Measurements from ENCODE around the gene GOT2. TPM values are rescaled to one million over a fixed set of nuclear protein-coding genes. Genes with fewer than 3 reads are reported as not detected.

Gene GOT2
- total and polyA plus RNA-seq, 2 of the 8 experiments (the other 6 are each of a cell fraction or from before 2014, with no cell fraction given), result 62.9 to 223 TPM

GRCh38 chr16:58717994-58718393, 16.1 kb downstream of the GOT2 start:
- Histone ChIP-seq H3K14ac (ENCODE audit: insufficient read length) (no peak overlapping the region), H3K79me2 (ENCODE audit: control insufficient read depth in 1 of 2, insufficient read depth in 2 of 2, low read length in 2 of 2) (no peaks in the 10 kb centered on the region), H2AFZ (ENCODE audit: low read length) (no peak overlapping the region), H2AK5ac (ENCODE audit: low read depth, low read length) (no peak overlapping the region), H2BK5ac (ENCODE audit: low read depth, low read length) (no peak overlapping the region), H3K23ac (ENCODE audit: insufficient read length) (no peak overlapping the region), H3K9ac (replicated peaks in 1 of 4; ENCODE audit: extremely low read depth in 1 of 4, low read depth in 3 of 4, low read length in 3 of 4) (no peak overlapping the region), H3K4me3 (ENCODE audit: extremely low read depth in 1 of 4, insufficient read depth in 2 of 4, low read depth in 3 of 4, low read length in 4 of 4) (no peak overlapping the region), H3K56ac (replicated peaks; ENCODE audit: insufficient read length, low read depth, low read length) (no peak overlapping the region), H3K4ac (replicated peaks; ENCODE audit: insufficient read length, low read depth, low read length) (no peak overlapping the region), H3K23me2 (ENCODE audit: low read depth, low read length) (no peaks in the 10 kb centered on the region), H3K36me3 (ENCODE audit: control insufficient read depth in 2 of 4, insufficient read depth in 4 of 4, low read length in 3 of 4) (peaks cover 26 to 82% (median 58%) of the 10 kb centered on the region in 4 experiments), H3K4me2 (ENCODE audit: insufficient read depth in 1 of 2, low read depth in 2 of 2, low read length in 2 of 2) (no peak overlapping the region), H4K8ac (ENCODE audit: extremely low read depth, insufficient read depth, low read length) (no peak overlapping the region), H2BK15ac (ENCODE audit: low read length) (no peak overlapping the region), H3K79me1 (ENCODE audit: low read depth, low read length) (no peaks in the 10 kb centered on the region; the same call in 1 of the 2 replicates), H3K27ac (ENCODE audit: low read depth, low read length) (no peak overlapping the region), H4K5ac (ENCODE audit: insufficient read length, low read depth, low read length) (no peak overlapping the region), H2BK120ac (replicated peaks; ENCODE audit: low read depth, low read length) (no peak overlapping the region), H3K9me3 (ENCODE audit: insufficient read depth in 2 of 2, low read depth in 1 of 2, low read length in 1 of 2) (no peaks in the 10 kb centered on the region), H3K18ac (ENCODE audit: extremely low read depth, low read length) (no peak overlapping the region), H4K91ac (replicated peaks; ENCODE audit: insufficient read length, low read length) (no peak overlapping the region), H3K4me1 (replicated peaks in 1 of 4; ENCODE audit: control insufficient read depth in 3 of 4, insufficient read depth in 4 of 4, low read length in 3 of 4) (no peaks in the 10 kb centered on the region), H3K27me3 (replicated peaks in 1 of 4; ENCODE audit: control insufficient read depth in 3 of 4, extremely low read depth in 1 of 4, insufficient read depth in 3 of 4, low read length in 3 of 4) (no peaks in the 10 kb centered on the region), H2BK20ac (ENCODE audit: low read length) (no peak overlapping the region), H4K20me1 (replicated peaks in 1 of 2; ENCODE audit: control insufficient read depth in 1 of 2, insufficient read depth in 2 of 2, low read length in 2 of 2) (peaks cover 0 to 7% of the 10 kb centered on the region in 2 experiments), H2BK12ac (ENCODE audit: low read depth, low read length) (no peak overlapping the region)
- ChIA-PET POLR2A (ENCODE audit: partially characterized antibody) (interaction anchor here (1.1 kb wide), 1 partner anchor 9 kb away, joined by 3 read pairs; no protein-coding TSS in a partner anchor), CTCF (ENCODE audit: partially characterized antibody) (interaction anchor here (0.6 kb wide), 1 partner anchor 294 kb away, joined by 3 read pairs; no protein-coding TSS in a partner anchor)
- DNase-seq (ENCODE audit: low read depth in 1 of 2, low spot score in 2 of 2) (no peak), FAIRE-seq (no peak)
- WGBS, 2 experiments (ENCODE audit: extremely low coverage in 1 of 2, insufficient coverage in 1 of 2, insufficient read length in 1 of 2, insufficient replicate concordance in 2 of 2, low coverage in 1 of 2, low lambda C conversion rate in 2 of 2, missing lambda C conversion rate in 1 of 2), result 92% methylated on average over 13 of the region's 13 CpGs; no CpG with 5 or more reads in 1 of the 2 experiments
- TF ChIP-seq KDM5A (IDR thresholded peaks at IDR 0.05; ENCODE audit: low read length), result no peak
- TF ChIP-seq RNF2 (IDR thresholded peaks at IDR 0.05; ENCODE audit: borderline replicate concordance, low read depth, low read length, missing control alignments, poor library complexity, severe bottlenecking), result no peak
- TF ChIP-seq RBBP5 (IDR thresholded peaks at IDR 0.05; ENCODE audit: borderline replicate concordance, low read depth, low read length), result no peak
- TF ChIP-seq RAD21 (IDR thresholded peaks at IDR 0.05 in 1 of 2, conservative IDR thresholded peaks at IDR 0.05 in 1 of 2; ENCODE audit: low read depth in 2 of 2, low read length in 2 of 2), result no peak
- TF ChIP-seq TAF7 (optimal IDR thresholded peaks at IDR 0.05; ENCODE audit: borderline replicate concordance, low read depth, low read length), result no peak
- TF ChIP-seq YY1 (IDR thresholded peaks at IDR 0.05; ENCODE audit: low read depth, low read length), result no peak
- no peak for TF ChIP-seq NANOG (IDR thresholded peaks at IDR 0.05; ENCODE audit: insufficient read depth, low read depth, low read length, poor library complexity, severe bottlenecking)
- no peak for TF ChIP-seq CHD1 (IDR thresholded peaks at IDR 0.05; ENCODE audit: low read depth, low read length)
- no peak for TF ChIP-seq JUND (IDR thresholded peaks at IDR 0.05; ENCODE audit: low read length)
- TF ChIP-seq TCF12 (IDR thresholded peaks at IDR 0.05; ENCODE audit: low read depth, low read length), result no peak
- TF ChIP-seq, protein P1, sequence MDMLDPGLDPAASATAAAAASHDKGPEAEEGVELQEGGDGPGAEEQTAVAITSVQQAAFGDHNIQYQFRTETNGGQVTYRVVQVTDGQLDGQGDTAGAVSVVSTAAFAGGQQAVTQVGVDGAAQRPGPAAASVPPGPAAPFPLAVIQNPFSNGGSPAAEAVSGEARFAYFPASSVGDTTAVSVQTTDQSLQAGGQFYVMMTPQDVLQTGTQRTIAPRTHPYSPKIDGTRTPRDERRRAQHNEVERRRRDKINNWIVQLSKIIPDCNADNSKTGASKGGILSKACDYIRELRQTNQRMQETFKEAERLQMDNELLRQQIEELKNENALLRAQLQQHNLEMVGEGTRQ (IDR thresholded peaks at IDR 0.05; ENCODE audit: low read length), result no peak
- TF ChIP-seq CBX5 (IDR thresholded peaks at IDR 0.05; ENCODE audit: low read depth, low read length), result no peak
